ENCODE data around the gene KDSR. TPM values are rescaled to one million over a fixed set of nuclear protein-coding genes. Genes with fewer than 3 reads are reported as not detected.

Gene KDSR
- total RNA-seq, 1 donor from 2014 or later, result 31.3 TPM

GRCh38 chr18:63320975-63321265 is 46.1 kb downstream of the KDSR start:
- intact Hi-C loops (cut with micrococcal nuclease), result loop anchor here (5.0 to 10.0 kb wide), 2 partner anchors 189 to 306 kb away; no protein-coding TSS in a partner anchor
- Histone ChIP-seq H3K27me3 (ENCODE audit: low read depth) (no peaks in the 10 kb centered on the region), H3K4me3 (peak overlapping the region; percentile 73), H3K27ac (replicated peaks) (peak overlapping the region; percentile 85), H3K9me3 (replicated peaks) (no peaks in the 10 kb centered on the region), H3K36me3 (no peaks in the 10 kb centered on the region), H3K4me1 (peaks cover 53% of the 10 kb centered on the region)
- DNase-seq, result no peak
- TF ChIP-seq, protein P1, sequence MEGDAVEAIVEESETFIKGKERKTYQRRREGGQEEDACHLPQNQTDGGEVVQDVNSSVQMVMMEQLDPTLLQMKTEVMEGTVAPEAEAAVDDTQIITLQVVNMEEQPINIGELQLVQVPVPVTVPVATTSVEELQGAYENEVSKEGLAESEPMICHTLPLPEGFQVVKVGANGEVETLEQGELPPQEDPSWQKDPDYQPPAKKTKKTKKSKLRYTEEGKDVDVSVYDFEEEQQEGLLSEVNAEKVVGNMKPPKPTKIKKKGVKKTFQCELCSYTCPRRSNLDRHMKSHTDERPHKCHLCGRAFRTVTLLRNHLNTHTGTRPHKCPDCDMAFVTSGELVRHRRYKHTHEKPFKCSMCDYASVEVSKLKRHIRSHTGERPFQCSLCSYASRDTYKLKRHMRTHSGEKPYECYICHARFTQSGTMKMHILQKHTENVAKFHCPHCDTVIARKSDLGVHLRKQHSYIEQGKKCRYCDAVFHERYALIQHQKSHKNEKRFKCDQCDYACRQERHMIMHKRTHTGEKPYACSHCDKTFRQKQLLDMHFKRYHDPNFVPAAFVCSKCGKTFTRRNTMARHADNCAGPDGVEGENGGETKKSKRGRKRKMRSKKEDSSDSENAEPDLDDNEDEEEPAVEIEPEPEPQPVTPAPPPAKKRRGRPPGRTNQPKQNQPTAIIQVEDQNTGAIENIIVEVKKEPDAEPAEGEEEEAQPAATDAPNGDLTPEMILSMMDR (IDR thresholded peaks at IDR 0.05; ENCODE audit: borderline replicate concordance), result no peak

DNA sequence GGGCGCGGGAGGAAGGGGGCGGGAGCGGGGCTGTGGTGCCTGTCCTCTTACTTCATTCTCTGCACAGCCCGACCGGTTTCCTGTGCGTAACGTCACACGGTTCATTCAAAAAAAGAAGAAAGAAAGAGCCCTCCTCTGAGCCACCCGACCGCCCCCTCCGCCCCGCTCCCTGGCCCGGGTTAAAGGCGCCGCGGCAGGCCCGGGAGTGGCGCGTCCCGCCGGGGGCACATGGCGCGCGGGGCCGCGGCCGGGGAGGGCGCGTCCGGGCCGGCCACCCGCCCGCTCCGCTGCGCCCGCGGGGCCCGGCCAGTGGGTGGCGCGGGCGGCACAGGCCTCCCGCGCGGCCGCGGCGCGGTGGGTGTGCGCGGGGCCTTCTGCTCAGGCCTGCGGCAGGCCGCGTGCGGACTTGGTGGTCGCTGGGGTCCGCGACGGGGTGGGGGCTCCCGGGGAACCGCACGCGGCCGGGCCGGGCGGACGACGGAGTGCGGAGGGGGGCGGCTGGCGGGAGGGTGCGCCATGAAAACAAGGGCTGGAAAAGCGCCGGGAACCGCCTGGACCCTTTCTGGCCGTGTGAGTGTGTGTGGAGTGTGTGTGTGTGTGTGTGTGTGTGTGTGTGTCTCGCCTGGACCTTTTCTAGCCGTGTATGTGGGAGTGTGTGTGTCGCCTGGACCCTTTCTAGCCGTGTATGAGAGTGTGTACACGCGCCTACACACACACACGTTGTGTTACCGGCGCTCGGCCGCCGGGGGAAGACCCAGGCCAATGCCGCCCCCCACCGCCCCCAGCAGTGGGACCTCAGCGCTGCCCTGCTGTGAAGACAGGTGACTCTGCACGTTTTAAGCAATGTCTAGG is 46.7 kb downstream of the KDSR start:
- Histone ChIP-seq H3K27ac (replicated peaks) (peak overlapping the region; percentile 85), H3K27me3 (ENCODE audit: low read depth) (no peaks in the 10 kb centered on the region), H3K4me1 (peaks cover 53% of the 10 kb centered on the region), H3K4me3 (peak overlapping the region; percentile 73), H3K36me3 (no peaks in the 10 kb centered on the region), H3K9me3 (replicated peaks) (no peaks in the 10 kb centered on the region)
- TF ChIP-seq, protein P1 (IDR thresholded peaks at IDR 0.05; ENCODE audit: borderline replicate concordance), result peak; percentile 25
- intact Hi-C loops (cut with micrococcal nuclease), result loop anchor here (5.0 to 10.0 kb wide), 2 partner anchors 188 to 306 kb away; no protein-coding TSS in a partner anchor
- DNase-seq, result peak; percentile 85

DNA sequence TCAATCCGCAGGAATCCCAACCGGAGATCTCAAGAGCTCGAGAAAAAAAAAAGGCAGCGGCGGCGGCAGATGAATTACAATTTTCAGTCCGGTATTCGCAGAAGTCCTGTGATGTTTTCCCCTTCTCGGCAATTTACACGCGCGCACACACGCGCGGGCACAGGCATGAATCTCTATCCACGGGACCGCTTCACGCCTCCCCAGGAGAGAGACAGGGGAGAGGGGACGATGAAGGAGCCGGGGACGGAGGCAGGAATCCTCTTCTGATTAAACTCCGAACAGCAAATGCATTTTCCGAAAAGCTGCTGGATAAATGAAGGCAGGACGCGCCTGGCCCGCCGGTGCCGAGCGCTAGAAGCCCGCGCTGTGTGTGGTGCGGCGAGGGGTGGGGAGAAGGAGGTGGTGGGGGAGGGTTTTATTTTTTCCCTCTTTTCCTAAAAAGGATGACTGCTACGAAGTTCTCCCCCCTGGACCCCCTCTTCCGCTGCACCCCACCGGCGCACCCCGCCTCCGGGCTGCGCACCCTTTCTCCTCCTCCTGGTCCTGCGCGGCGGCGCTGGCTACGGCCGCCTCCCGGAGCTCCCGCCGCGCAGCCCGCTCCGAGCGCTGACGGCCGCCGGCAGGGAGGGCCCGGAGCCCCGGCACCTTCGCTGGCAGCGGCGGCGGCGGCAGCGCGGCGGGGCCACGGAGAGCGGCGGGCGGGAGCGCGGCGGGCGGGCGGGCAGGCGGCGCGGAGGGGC is 47.5 kb downstream of the KDSR start, which contains the start of gene BCL2:
Gene BCL2, minus strand, starts transcription at position 387 of the 740 bp plus-strand sequence.
- peaks cover 53% of the 10 kb centered on the region for H3K4me1 ChIP-seq
- H3K27me3 ChIP-seq (ENCODE audit: low read depth), result no peaks in the 10 kb centered on the region
- DNase-seq, result peak; percentile 31
- no peaks in the 10 kb centered on the region for H3K36me3 ChIP-seq
- TF ChIP-seq, protein P1 (IDR thresholded peaks at IDR 0.05; ENCODE audit: borderline replicate concordance), result no peak
- H3K9me3 ChIP-seq (replicated peaks), result no peaks in the 10 kb centered on the region
- peak within 1 kb of the TSS; percentile 85 for H3K27ac ChIP-seq (replicated peaks)
- intact Hi-C loops (cut with micrococcal nuclease), result loop anchor here (5.0 to 10.0 kb wide), 2 partner anchors 187 to 305 kb away; no protein-coding TSS in a partner anchor
- peak within 1 kb of the TSS; percentile 73 for H3K4me3 ChIP-seq

DNA sequence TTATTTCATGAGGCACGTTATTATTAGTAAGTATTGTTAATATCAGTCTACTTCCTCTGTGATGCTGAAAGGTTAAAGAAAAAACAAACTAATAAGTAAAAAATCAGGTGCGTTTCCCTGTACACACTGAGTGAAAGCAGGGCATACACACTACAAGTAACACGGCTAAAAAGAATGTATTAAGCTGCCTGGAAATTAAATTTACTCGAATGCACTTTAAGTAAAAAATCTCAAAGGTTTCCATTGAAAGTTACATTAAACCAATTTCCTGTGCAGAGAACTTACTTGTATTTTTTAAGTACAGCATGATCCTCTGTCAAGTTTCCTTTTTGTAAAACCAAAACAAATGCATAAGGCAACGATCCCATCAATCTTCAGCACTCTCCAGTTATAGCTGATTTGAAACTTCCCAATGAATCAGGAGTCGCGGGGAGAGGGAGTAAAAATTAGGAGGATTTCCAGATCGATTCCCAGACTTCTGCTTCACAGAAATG is 48.1 kb downstream of the KDSR start:
- Histone ChIP-seq H3K27me3 (ENCODE audit: low read depth) (no peaks in the 10 kb centered on the region), H3K36me3 (no peaks in the 10 kb centered on the region), H3K4me1 (peaks cover 53% of the 10 kb centered on the region), H3K27ac (replicated peaks) (peak overlapping the region; percentile 85), H3K4me3 (peak overlapping the region; percentile 73), H3K9me3 (replicated peaks) (no peaks in the 10 kb centered on the region)
- no peak for DNase-seq
- TF ChIP-seq, protein P1 (IDR thresholded peaks at IDR 0.05; ENCODE audit: borderline replicate concordance), result no peak
- intact Hi-C loops (cut with micrococcal nuclease), result no loop called here

All from left ventricle myocardium inferior (tissue), 1 donor.